Progenitor cell of endocrine pancreas (in vitro differentiated cells): ENCODE measurements around the gene MANSC4. TPM values are rescaled to one million over a fixed set of nuclear protein-coding genes. Genes with fewer than 3 reads are reported as not detected.
A peak's percentile ranks its signal among the peaks of the same experiment; 100 is the strongest.

Experiments
- DNase-seq: peaks from one replicate; pipeline ENCODE4 v3.0.0; 2021; ENCODE audit warnings: low spot score; ENCODE audit not compliant: unreplicated experiment
- H3K27ac Mint-ChIP-seq: 2 replicates; pipeline ENCODE4 v1.8.0; 2021; ENCODE audit warnings: mild to moderate bottlenecking, moderate library complexity, mixed read lengths
- H3K27me3 Mint-ChIP-seq: 2 replicates; pipeline ENCODE4 v1.8.0; 2021; ENCODE audit warnings: mixed read lengths
- H3K36me3 Mint-ChIP-seq: 2 replicates; pipeline ENCODE4 v1.8.0; 2022; ENCODE audit warnings: mixed read lengths; ENCODE audit not compliant: insufficient read depth
- H3K4me1 Mint-ChIP-seq: 2 replicates; pipeline ENCODE4 v1.8.0; 2021; ENCODE audit warnings: low read depth, mixed read lengths
- H3K4me3 Mint-ChIP-seq: 2 replicates; pipeline ENCODE4 v1.8.0; 2021; ENCODE audit warnings: low read depth, mild to moderate bottlenecking, moderate library complexity, mixed read lengths
- H3K9me3 Mint-ChIP-seq: 2 replicates; pipeline ENCODE4 v1.8.0; 2021; ENCODE audit warnings: low read depth, mixed read lengths
- total RNA-seq: library from RNA; stranded (reverse); gene quantifications from 2 replicates; pipeline ENCODE4 v1.2.1, GENCODE V29; 2021
- TF ChIP-seq, protein P1 (sequence below): fragments of 200-600 bp; sonication (generic); IDR thresholded peaks from one replicate; pipeline ENCODE4 v1.5.0; 2021; ENCODE audit warnings: antibody characterized with exemption, mild to moderate bottlenecking; ENCODE audit not compliant: unreplicated experiment

The MANSC4 gene
- total RNA-seq, 1 donor from 2014 or later, result 1.1 TPM

- Mint-ChIP-seq H3K4me3 (no peak overlapping the region), H3K27me3 (no peaks in the 10 kb centered on the region), H3K4me1 (peaks cover 6% of the 10 kb centered on the region), H3K9me3 (peaks cover 5% of the 10 kb centered on the region), H3K36me3 (no peaks in the 10 kb centered on the region), H3K27ac (no peak overlapping the region)
- DNase-seq, result no peak
- TF ChIP-seq, protein P1, sequence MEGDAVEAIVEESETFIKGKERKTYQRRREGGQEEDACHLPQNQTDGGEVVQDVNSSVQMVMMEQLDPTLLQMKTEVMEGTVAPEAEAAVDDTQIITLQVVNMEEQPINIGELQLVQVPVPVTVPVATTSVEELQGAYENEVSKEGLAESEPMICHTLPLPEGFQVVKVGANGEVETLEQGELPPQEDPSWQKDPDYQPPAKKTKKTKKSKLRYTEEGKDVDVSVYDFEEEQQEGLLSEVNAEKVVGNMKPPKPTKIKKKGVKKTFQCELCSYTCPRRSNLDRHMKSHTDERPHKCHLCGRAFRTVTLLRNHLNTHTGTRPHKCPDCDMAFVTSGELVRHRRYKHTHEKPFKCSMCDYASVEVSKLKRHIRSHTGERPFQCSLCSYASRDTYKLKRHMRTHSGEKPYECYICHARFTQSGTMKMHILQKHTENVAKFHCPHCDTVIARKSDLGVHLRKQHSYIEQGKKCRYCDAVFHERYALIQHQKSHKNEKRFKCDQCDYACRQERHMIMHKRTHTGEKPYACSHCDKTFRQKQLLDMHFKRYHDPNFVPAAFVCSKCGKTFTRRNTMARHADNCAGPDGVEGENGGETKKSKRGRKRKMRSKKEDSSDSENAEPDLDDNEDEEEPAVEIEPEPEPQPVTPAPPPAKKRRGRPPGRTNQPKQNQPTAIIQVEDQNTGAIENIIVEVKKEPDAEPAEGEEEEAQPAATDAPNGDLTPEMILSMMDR, result no peak
Measured at GRCh38 chr12:27814851-27815591, 35.0 kb upstream of the MANSC4 start.

- no peak for DNase-seq
- Mint-ChIP-seq H3K36me3 (no peaks in the 10 kb centered on the region), H3K27ac (no peak overlapping the region), H3K4me3 (no peak overlapping the region), H3K4me1 (peaks cover 6% of the 10 kb centered on the region), H3K9me3 (peaks cover 4% of the 10 kb centered on the region), H3K27me3 (no peaks in the 10 kb centered on the region)
- TF ChIP-seq, protein P1, result no peak
Measured at GRCh38 chr12:27814411-27814810, 34.4 kb upstream of the MANSC4 start.

- H3K36me3 Mint-ChIP-seq, result no peaks in the 10 kb centered on the region
- no peaks in the 10 kb centered on the region for H3K27me3 Mint-ChIP-seq
- H3K27ac Mint-ChIP-seq, result no peak overlapping the region
- no peak for DNase-seq
- H3K9me3 Mint-ChIP-seq, result no peaks in the 10 kb centered on the region
- peaks cover 9% of the 10 kb centered on the region for H3K4me1 Mint-ChIP-seq
- TF ChIP-seq, protein P1, result no peak
- H3K4me3 Mint-ChIP-seq, result no peak overlapping the region
Measured at GRCh38 chr12:27812502-27812901, 32.5 kb upstream of the MANSC4 start.

GRCh38 chr12:27810756-27811155 lies 30.7 kb upstream of the MANSC4 start:
- no peaks in the 10 kb centered on the region for H3K27me3 Mint-ChIP-seq
- H3K4me3 Mint-ChIP-seq, result no peak overlapping the region
- TF ChIP-seq, protein P1, result no peak
- H3K9me3 Mint-ChIP-seq, result no peaks in the 10 kb centered on the region
- DNase-seq, result no peak
- peak overlapping the region; percentile 1 for H3K27ac Mint-ChIP-seq
- no peaks in the 10 kb centered on the region for H3K36me3 Mint-ChIP-seq
- H3K4me1 Mint-ChIP-seq, result peaks cover 16% of the 10 kb centered on the region

DNA sequence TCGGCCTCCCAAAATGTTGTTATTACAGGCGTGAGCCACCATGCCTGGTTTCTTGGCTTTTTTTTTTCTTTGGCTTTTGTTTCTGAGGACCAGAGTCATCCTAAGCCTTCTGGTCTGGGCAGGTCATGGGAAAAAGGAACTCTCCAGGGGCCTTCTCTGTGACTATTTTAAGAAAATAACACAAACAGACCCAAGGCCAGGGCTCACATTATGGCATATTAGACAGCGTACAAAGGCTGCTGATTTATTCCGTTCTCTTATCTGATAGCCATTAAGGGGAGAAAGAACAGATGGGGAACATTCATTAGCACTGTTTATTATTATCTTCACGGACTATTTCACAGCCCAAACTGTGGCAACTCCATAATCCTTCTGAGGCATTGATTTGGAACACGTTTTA lies 28.8 kb upstream of the MANSC4 start:
- Mint-ChIP-seq H3K27ac (no peak overlapping the region), H3K9me3 (no peaks in the 10 kb centered on the region), H3K4me1 (peaks cover 16% of the 10 kb centered on the region), H3K4me3 (no peak overlapping the region), H3K27me3 (no peaks in the 10 kb centered on the region), H3K36me3 (no peaks in the 10 kb centered on the region)
- TF ChIP-seq, protein P1, result no peak
- DNase-seq, result no peak
